Activated gamma-delta T cell treated with anti-CD3 and anti-CD28 coated beads, Interleukin-2, amount 50 U/mL, for 16 hours (primary cell): ENCODE results near the gene CEBPA.

Source experiments
- DNase-seq: peaks from one replicate; pipeline ENCODE4 v3.0.0-alpha.2; 2020; ENCODE audit warnings: low read depth

CEBPA gene

DNA sequence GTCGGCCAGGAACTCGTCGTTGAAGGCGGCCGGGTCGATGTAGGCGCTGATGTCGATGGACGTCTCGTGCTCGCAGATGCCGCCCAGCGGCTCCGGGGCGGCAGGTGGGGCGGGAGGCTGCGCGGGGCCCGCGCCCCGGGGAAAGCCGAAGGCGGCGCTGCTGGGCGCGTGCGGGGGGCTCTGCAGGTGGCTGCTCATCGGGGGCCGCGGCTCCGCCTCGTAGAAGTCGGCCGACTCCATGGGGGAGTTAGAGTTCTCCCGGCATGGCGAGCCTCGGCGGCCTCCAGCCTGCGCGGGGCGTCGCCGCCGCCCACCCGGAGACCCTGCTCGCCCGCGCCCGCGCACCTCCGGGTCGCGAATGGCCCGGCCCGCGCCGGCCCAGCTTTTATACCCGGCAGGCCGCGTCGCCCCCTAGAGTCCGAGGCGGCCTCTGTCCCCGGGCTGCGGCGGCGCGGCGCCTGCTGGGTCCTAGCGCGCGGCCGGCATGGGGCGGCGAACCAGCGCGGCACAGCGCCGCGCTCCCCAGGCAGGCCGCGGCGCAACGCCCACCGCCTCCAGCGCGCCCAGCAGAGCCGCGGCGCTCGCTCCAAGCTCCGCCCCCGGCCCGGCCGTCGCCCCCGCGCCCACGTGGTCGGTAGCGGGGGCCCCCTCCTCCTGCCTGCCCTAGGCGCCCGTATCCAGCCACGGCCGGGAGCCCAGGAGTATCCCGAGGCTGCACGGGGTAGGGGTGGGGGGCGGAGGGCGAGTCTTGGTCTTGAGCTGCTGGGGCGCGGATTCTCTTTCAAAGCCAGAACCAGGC is at the start of gene CEBPA:
Gene CEBPA, minus strand, starts transcription at position 360 of the 799 bp plus-strand sequence. Its CDS starts 120 bp downstream, at position 240.
- peak; percentile 43 for DNase-seq

GRCh38 chr19:33350538-33351309 is 48.4 kb upstream of the CEBPA start:
- DNase-seq = no peak

DNA sequence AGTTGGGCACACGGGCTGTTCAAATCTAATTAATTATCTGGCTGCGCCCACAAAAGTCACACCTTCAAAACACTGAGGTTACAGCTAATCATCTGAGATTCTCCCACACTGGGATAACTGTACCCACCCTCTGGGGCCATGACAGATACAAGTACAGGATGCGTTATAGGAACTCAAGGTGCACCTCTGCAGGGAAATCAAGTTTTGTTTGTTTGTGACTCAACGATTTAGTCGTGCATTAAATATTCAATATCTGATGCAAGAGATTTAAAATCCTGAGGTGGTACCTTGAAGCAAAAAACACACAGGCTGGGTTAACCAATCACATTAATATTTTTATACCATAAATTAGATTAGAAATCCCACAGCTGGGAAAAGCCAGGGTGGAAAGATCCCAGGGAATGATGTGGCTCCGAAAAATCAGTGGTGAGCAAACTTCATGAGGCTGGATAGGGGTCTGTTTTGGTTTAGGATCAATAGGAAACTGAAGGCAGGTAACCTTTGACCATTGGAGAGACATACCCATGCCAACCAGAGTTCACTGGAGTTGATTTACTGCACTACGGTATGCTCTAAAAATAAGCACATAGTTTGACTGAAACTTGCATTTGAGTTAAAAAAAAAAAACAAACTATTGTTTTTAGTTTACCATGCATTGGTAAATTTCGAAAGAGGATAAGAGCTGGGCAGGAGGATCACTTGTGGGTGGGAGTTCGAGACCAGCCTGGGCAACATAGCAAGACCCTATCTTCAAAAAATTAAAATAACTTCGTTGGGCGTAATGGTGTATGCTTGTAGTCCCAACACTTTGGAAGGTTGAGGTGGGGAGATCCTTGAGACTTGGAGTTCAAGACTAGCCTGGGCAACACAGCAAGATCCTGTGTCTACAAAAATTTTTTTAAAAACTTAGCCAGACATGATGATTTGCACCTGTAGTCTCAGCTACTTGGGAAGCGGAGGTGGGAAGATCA is 47.3 kb upstream of the CEBPA start:
- DNase-seq = no peak

DNA sequence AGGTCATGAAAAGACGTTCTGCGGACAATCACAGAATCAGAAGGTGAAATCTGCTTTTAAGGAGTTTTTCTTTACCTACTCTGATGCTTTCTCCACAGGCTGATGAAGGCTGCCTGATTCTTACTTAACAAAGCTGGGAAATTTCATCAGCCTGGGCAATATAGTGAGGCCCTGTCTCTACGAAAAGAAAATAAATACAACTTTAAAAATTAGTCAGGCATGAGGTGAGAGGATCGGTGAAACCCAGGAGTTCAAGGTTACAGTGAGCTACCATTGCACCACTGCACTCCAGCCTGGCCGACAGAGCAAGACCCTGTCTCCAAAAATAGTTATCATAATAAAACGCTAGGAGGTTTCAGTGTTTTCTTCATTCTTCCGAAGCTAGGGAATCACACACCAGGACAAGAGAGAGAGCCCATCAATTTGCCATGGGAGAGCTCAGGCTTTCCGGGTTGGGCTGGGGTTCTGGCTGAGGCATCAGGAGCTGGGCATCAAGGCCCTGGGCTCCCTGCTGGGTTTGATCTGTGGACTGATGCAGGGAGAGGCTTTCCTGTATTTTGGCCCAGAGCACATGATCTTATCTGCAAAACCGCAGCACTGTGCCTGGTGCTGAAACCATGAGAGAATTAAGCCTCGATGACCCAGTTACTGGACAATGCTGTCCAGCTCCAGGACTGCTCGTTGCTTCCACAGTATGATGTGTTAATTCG is 46.1 kb upstream of the CEBPA start:
- DNase-seq = no peak

- DNase-seq = no peak
Measured at GRCh38 chr19:33347300-33347699, 45.0 kb upstream of the CEBPA start.

DNA sequence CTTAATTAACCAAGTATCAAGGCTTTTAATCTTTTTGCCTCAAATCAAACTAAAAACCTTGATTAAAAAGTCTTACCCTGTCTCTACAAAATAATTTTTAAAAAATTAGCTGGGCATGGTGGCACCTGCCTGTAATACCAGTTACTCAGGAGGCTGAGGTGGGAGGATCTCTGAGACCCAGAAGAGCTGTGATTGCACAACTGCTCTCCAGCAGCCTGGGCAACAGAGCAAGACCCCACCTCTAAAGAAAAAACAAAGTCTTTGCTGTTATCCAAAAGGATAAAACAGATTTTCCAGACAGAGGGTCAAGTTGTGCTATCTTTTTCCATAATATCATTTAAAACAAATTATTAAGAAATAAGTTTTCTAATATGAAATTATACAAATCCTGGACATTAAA is 44.3 kb upstream of the CEBPA start:
- DNase-seq = no peak

GRCh38 chr19:33345163-33345562 is 42.8 kb upstream of the CEBPA start:
- DNase-seq = no peak

DNA sequence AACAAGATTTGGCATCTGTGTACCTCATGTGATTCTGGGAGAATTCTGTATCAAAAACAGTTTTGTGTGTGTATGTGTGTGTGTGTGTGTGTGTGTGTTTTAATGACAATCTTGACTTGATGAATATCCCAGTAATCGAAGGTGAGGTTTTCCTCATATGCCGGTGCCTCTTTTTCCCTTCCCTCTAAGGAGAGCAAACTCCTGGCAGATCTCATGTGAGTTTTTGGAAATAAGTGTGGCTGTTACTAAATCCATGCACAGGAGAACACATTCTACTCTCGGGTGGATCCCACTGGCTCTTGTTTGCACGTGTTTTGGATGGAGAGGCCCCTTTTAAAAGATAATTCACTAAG is 42.2 kb upstream of the CEBPA start:
- DNase-seq = no peak

DNA sequence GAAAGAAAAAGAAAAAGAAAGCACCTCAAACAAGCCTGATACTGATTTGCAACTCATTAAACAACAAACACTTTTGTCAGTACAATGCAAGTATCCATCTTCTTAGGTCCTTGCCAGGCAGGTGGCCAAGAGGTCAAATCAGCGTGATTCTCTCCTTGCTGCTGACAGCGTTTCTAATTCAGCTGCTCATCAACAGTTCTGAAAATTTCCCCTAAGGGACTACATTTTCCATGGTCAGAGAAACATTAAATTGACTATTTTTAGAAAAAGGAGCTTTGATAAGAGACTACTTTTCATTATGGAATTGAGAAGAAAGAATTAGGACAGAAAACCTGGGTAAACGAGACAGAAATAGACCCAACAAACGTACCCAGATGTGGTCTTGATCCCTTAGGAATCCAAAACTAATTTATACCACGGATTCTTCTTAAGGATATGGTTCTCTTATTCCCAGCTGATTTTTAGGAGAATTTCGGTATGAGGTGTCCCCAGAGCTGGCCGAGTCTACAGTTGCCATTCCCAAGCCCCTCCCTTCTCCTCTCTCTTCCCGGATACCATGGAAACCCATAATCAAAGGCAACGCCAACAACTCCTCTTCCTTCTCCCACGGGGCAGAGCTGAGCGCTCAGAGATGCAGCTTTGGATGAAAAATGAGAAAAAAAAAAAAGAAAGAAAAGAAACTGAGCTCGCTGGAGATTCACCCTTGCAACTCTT is 41.7 kb upstream of the CEBPA start:
- no peak for DNase-seq

- DNase-seq = no peak
Measured at GRCh38 chr19:33343301-33343700, 41.0 kb upstream of the CEBPA start.

DNA sequence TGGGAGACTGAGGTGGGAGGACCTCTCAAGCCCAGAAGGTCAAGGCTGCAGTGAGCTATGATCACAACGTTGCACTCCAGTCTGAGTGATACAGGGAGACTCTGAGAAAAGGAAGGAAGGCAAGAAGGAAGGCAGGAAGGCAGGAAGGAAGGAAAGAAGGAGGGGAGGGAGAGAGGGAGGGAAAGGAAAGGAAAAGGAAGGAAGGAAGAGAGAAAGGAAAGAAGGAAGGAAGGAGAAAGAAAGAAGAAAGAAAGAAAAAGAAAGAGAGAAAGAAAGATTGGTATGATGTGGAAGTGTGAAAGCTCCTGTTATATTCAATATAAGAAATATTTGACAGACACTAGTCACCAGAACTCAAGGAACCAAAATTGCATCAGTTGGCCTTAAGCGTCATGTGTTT is 38.7 kb upstream of the CEBPA start:
- DNase-seq = no peak

- DNase-seq = no peak
Measured at GRCh38 chr19:33339016-33339984, 37.0 kb upstream of the CEBPA start.

DNA sequence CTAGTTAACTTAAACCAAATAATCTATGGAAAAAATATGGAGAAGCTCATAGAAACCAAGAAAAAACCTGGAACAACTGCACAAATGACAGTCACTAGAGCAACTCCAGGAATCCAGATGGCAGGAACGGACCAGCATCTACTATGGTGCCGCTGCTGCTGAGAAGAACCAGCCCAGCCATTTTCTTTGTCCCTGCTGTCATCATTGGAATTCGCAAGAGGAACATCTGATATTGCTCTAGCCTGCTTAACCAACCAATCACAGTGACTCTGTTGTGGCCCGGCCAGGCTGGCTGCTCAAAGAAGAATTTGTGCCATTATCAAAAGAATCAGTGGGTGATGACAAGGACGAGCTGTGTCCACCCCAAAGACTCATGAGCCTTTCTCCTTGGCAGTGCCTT is 33.1 kb upstream of the CEBPA start:
- DNase-seq = no peak

GRCh38 chr19:33334271-33334670 is 31.9 kb upstream of the CEBPA start:
- no peak for DNase-seq

DNA sequence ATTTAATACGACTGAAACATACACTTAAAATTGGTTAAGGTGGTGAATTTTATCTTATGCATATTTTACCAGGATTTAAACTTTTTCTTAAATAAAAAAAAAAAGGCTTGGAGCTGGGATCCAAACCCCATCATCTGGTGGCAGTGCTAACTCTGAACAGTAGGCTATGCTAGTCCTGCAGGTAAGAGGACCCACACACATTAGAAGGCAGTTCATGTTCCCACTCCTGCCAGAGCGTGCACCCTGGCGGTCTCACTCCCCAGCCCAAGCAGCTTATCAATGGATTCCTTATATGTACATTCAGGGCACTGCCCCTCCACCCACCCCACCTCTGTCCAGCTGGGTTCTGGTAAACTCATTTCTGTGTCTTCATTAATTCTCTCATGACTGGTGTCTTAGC is 31.3 kb upstream of the CEBPA start:
- no peak for DNase-seq

- DNase-seq = no peak
Measured at GRCh38 chr19:33333151-33333550, 30.8 kb upstream of the CEBPA start.

GRCh38 chr19:33332248-33332647 is 29.9 kb upstream of the CEBPA start:
- DNase-seq = no peak

GRCh38 chr19:33329736-33330135 is 27.4 kb upstream of the CEBPA start:
- DNase-seq = no peak

DNA sequence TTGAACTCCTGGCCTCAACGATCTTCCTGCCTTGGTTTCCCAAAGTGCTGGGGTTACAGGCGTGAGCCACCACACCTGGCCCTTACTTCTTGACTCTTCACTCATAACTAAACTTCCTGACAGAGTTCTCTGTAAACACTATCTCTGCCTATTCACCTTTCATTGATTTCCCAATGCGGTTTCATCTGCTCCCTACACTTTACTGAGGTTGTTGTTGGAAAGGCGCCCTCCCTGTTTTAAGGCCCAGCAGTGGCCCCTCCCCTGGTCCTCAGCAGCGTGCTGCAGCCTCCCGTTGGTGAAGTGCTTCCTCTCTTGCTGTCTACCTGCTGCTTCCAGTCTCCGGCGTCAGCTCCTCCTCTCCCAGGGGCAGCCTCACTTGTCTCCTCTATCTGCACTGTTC is 26.7 kb upstream of the CEBPA start:
- no peak for DNase-seq

- no peak for DNase-seq
Measured at GRCh38 chr19:33325920-33326319, 23.6 kb upstream of the CEBPA start.
